ENCODE data around the gene FBXL7. TPM values are rescaled to one million over a fixed set of nuclear protein-coding genes. Genes with fewer than 3 reads are reported as not detected.

Gene FBXL7
- total and polyA plus RNA-seq, 3 experiments from 2014 or later, result not detected

- Histone ChIP-seq H3K4me3 (ENCODE audit: low read length) (no peak overlapping the region), H3K27ac (ENCODE audit: low read depth, low read length) (no peak overlapping the region), H3K4me1 (ENCODE audit: insufficient read depth, low read length) (no peaks in the 10 kb centered on the region), H3K9me3 (ENCODE audit: low read length) (no peaks in the 10 kb centered on the region), H3K27me3 (ENCODE audit: insufficient read depth, low read length, poor library complexity, severe bottlenecking) (no peaks in the 10 kb centered on the region), H3K36me3 (ENCODE audit: insufficient read depth, low read length) (no peaks in the 10 kb centered on the region)
- Mint-ChIP-seq H3K9me3 (peaks cover 3 to 10% (median 4%) of the 10 kb centered on the region in 5 donors), H3K36me3 (no peaks in the 10 kb centered on the region), H3K4me3 (no peak overlapping the region), H3K4me1 (no peaks in the 10 kb centered on the region), H3K27ac (no peak overlapping the region), H3K27me3 (no peaks in the 10 kb centered on the region)
- ChIA-PET CTCF (no interaction called here), POLR2A (no interaction called here)
- DNase-seq, result no peak
These were observed 306.6 kb downstream of the FBXL7 start for GRCh38 chr5:15806613-15807012.

- Mint-ChIP-seq H3K4me1 (no peaks in the 10 kb centered on the region), H3K4me3 (no peak overlapping the region), H3K36me3 (no peaks in the 10 kb centered on the region), H3K27ac (no peak overlapping the region), H3K27me3 (no peaks in the 10 kb centered on the region), H3K9me3 (peaks cover 4 to 10% (median 6%) of the 10 kb centered on the region in 5 donors)
- ChIA-PET CTCF (no interaction called here), POLR2A (no interaction called here)
- Histone ChIP-seq H3K4me3 (ENCODE audit: low read length) (no peak overlapping the region), H3K36me3 (ENCODE audit: insufficient read depth, low read length) (no peaks in the 10 kb centered on the region), H3K27ac (ENCODE audit: low read depth, low read length) (no peak overlapping the region), H3K9me3 (ENCODE audit: low read length) (no peaks in the 10 kb centered on the region), H3K27me3 (ENCODE audit: insufficient read depth, low read length, poor library complexity, severe bottlenecking) (no peaks in the 10 kb centered on the region), H3K4me1 (ENCODE audit: insufficient read depth, low read length) (no peaks in the 10 kb centered on the region)
- DNase-seq, result no peak
These were observed 307.3 kb downstream of the FBXL7 start for GRCh38 chr5:15807248-15807647.

DNA sequence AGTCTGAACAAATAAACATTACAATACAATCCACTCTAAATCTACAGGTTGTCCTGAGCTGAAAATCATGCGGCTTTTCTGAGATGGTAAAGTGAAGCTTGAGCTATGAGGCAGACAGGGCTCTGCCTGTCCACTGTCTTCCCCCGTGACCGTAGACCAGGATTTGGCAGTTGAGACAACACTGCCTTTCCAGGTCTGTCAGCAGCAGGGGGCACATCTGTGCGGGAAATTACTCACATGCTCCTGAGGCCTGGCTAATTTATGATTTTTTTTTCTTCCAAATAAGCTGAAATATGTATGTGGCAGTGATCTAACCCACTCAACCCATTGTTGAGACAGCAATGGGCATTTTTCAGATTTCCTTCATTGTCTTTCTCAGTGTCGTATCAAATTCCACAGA lies 307.9 kb downstream of the FBXL7 start:
- no peak overlapping the region for H3K4me3 Mint-ChIP-seq
- Histone ChIP-seq H3K9me3 (ENCODE audit: low read length) (no peaks in the 10 kb centered on the region), H3K27me3 (ENCODE audit: insufficient read depth, low read length, poor library complexity, severe bottlenecking) (no peaks in the 10 kb centered on the region), H3K4me1 (ENCODE audit: insufficient read depth, low read length) (no peaks in the 10 kb centered on the region), H3K36me3 (ENCODE audit: insufficient read depth, low read length) (no peaks in the 10 kb centered on the region), H3K27ac (ENCODE audit: low read depth, low read length) (no peak overlapping the region), H3K4me3 (ENCODE audit: low read length) (no peak overlapping the region)
- CTCF ChIA-PET, result no interaction called here
- no peak overlapping the region for H3K27ac Mint-ChIP-seq
- H3K9me3 Mint-ChIP-seq, result peaks cover 4 to 11% (median 9%) of the 10 kb centered on the region in 5 donors
- no peaks in the 10 kb centered on the region for H3K36me3 Mint-ChIP-seq
- POLR2A ChIA-PET, result no interaction called here
- H3K4me1 Mint-ChIP-seq, result no peaks in the 10 kb centered on the region
- DNase-seq, result no peak
- no peaks in the 10 kb centered on the region for H3K27me3 Mint-ChIP-seq

GRCh38 chr5:15808577-15808976 lies 308.6 kb downstream of the FBXL7 start:
- Histone ChIP-seq H3K4me1 (ENCODE audit: insufficient read depth, low read length) (no peaks in the 10 kb centered on the region), H3K27me3 (ENCODE audit: insufficient read depth, low read length, poor library complexity, severe bottlenecking) (no peaks in the 10 kb centered on the region), H3K36me3 (ENCODE audit: insufficient read depth, low read length) (no peaks in the 10 kb centered on the region), H3K27ac (ENCODE audit: low read depth, low read length) (no peak overlapping the region), H3K4me3 (ENCODE audit: low read length) (no peak overlapping the region), H3K9me3 (ENCODE audit: low read length) (no peaks in the 10 kb centered on the region)
- CTCF ChIA-PET, result no interaction called here
- H3K9me3 Mint-ChIP-seq, result peaks cover 4 to 11% (median 10%) of the 10 kb centered on the region in 5 donors
- H3K27me3 Mint-ChIP-seq, result no peaks in the 10 kb centered on the region
- no peak overlapping the region for H3K27ac Mint-ChIP-seq
- DNase-seq, result no peak
- H3K36me3 Mint-ChIP-seq, result no peaks in the 10 kb centered on the region
- H3K4me1 Mint-ChIP-seq, result no peaks in the 10 kb centered on the region
- POLR2A ChIA-PET, result no interaction called here
- H3K4me3 Mint-ChIP-seq, result no peak overlapping the region

GRCh38 chr5:15819617-15820016 lies 319.6 kb downstream of the FBXL7 start:
- Mint-ChIP-seq H3K27me3 (peaks cover 0 to 4% of the 10 kb centered on the region in 2 donors), H3K4me3 (no peak overlapping the region), H3K36me3 (no peaks in the 10 kb centered on the region), H3K4me1 (no peaks in the 10 kb centered on the region), H3K9me3 (peaks cover 5 to 18% (median 6%) of the 10 kb centered on the region in 5 donors), H3K27ac (no peak overlapping the region)
- POLR2A ChIA-PET, result no interaction called here
- H3K9me3 ChIP-seq (ENCODE audit: low read length), result no peaks in the 10 kb centered on the region
- no peak overlapping the region for H3K4me3 ChIP-seq (ENCODE audit: low read length)
- CTCF ChIA-PET, result no interaction called here
- H3K4me1 ChIP-seq (ENCODE audit: insufficient read depth, low read length), result no peaks in the 10 kb centered on the region
- no peaks in the 10 kb centered on the region for H3K27me3 ChIP-seq (ENCODE audit: insufficient read depth, low read length, poor library complexity, severe bottlenecking)
- no peak for DNase-seq
- H3K36me3 ChIP-seq (ENCODE audit: insufficient read depth, low read length), result no peaks in the 10 kb centered on the region
- no peak overlapping the region for H3K27ac ChIP-seq (ENCODE audit: low read depth, low read length)

DNA sequence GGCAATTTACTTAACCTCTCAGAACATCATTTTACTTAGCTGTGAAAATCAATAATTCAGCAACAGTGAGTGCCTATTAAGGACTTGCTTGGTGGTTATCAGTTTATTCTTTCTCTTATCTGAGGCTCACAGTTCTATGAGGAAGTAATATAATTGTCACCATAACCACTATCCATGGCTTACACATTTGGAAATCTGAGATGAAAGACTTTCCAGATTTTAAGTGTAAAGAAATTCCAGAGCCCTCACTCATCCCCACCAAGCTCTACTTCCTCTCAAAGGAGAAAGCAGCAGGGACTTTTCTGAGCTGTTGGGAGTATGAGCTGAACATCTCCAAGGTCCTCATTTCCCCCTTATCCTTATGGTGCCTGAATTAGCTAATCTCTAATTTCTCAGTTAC lies 321.5 kb downstream of the FBXL7 start:
- ChIA-PET POLR2A (no interaction called here), CTCF (no interaction called here)
- no peaks in the 10 kb centered on the region for H3K4me1 ChIP-seq (ENCODE audit: insufficient read depth, low read length)

DNA sequence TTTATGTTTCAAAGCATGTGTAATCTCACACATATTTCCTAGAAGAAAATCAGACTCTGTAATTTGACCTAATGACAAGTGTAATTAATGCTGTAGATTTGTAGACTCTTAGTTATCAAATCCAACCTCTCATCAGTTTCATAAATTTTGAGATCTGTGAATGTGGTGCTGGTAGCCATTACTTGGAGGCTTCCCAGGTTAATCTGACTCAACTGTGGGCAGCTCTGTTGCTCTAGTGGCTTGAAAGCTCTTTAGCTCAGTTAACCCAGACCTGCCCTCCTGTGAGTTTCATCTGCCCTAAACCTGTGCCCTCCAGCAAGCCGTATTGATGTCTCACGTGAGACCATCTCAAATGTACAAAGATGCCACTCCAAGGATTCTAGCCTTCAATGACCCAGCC lies 323.4 kb downstream of the FBXL7 start:
- no peaks in the 10 kb centered on the region for H3K9me3 ChIP-seq (ENCODE audit: low read length)
- H3K4me3 Mint-ChIP-seq, result no peak overlapping the region
- no peaks in the 10 kb centered on the region for H3K36me3 ChIP-seq (ENCODE audit: insufficient read depth, low read length)
- H3K4me1 Mint-ChIP-seq, result no peaks in the 10 kb centered on the region
- H3K4me3 ChIP-seq (ENCODE audit: low read length), result no peak overlapping the region
- ChIA-PET POLR2A (no interaction called here), CTCF (no interaction called here)
- DNase-seq, result no peak
- H3K27me3 ChIP-seq (ENCODE audit: insufficient read depth, low read length, poor library complexity, severe bottlenecking), result no peaks in the 10 kb centered on the region
- no peak overlapping the region for H3K27ac ChIP-seq (ENCODE audit: low read depth, low read length)
- H3K4me1 ChIP-seq (ENCODE audit: insufficient read depth, low read length), result no peaks in the 10 kb centered on the region
- H3K27ac Mint-ChIP-seq, result no peak overlapping the region
- no peaks in the 10 kb centered on the region for H3K27me3 Mint-ChIP-seq
- no peaks in the 10 kb centered on the region for H3K36me3 Mint-ChIP-seq
- H3K9me3 Mint-ChIP-seq, result peaks cover 2 to 26% (median 11%) of the 10 kb centered on the region in 5 donors

More for the DNA sequence above, 321.5 kb downstream of the FBXL7 start:
- H3K4me1 Mint-ChIP-seq, result no peaks in the 10 kb centered on the region
- H3K36me3 Mint-ChIP-seq, result no peaks in the 10 kb centered on the region
- no peak overlapping the region for H3K27ac Mint-ChIP-seq
- H3K4me3 ChIP-seq (ENCODE audit: low read length), result no peak overlapping the region
- H3K36me3 ChIP-seq (ENCODE audit: insufficient read depth, low read length), result no peaks in the 10 kb centered on the region
- H3K4me3 Mint-ChIP-seq, result no peak overlapping the region
- H3K27me3 ChIP-seq (ENCODE audit: insufficient read depth, low read length, poor library complexity, severe bottlenecking), result no peaks in the 10 kb centered on the region
- H3K9me3 Mint-ChIP-seq, result peaks cover 0 to 22% (median 5%) of the 10 kb centered on the region in 5 donors
- no peak for DNase-seq
- no peak overlapping the region for H3K27ac ChIP-seq (ENCODE audit: low read depth, low read length)
- peaks cover 0 to 2% of the 10 kb centered on the region in 2 donors for H3K27me3 Mint-ChIP-seq
- no peaks in the 10 kb centered on the region for H3K9me3 ChIP-seq (ENCODE audit: low read length)

DNA sequence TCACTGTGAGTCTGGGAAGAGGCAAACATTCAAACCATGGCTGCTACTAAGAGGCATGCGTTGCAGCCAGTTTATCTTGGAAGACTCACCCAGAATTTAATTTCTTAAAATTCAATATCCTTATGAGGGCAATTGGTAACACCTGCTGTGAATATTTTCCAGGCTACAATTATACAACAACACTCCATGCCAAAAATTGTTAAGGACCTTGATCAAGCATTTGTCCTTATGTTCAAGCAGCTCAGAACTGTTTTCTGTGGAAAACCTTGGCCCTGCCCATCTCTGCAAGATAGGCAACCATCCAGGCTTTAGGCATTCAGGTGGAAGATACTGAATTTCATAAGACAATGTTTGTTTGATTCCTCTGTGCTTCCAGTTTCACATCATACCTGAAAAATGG lies 327.8 kb downstream of the FBXL7 start:
- no peak for DNase-seq
- Mint-ChIP-seq H3K4me3 (no peak overlapping the region), H3K27me3 (no peaks in the 10 kb centered on the region), H3K9me3 (peaks cover 2 to 16% (median 11%) of the 10 kb centered on the region in 5 donors), H3K36me3 (no peaks in the 10 kb centered on the region), H3K4me1 (no peaks in the 10 kb centered on the region), H3K27ac (no peak overlapping the region)
- ChIA-PET CTCF (no interaction called here), POLR2A (no interaction called here)
- Histone ChIP-seq H3K9me3 (ENCODE audit: low read length) (no peaks in the 10 kb centered on the region), H3K27me3 (ENCODE audit: insufficient read depth, low read length, poor library complexity, severe bottlenecking) (no peaks in the 10 kb centered on the region), H3K36me3 (ENCODE audit: insufficient read depth, low read length) (no peaks in the 10 kb centered on the region), H3K4me3 (ENCODE audit: low read length) (no peak overlapping the region), H3K27ac (ENCODE audit: low read depth, low read length) (no peak overlapping the region), H3K4me1 (ENCODE audit: insufficient read depth, low read length) (no peaks in the 10 kb centered on the region)

DNA sequence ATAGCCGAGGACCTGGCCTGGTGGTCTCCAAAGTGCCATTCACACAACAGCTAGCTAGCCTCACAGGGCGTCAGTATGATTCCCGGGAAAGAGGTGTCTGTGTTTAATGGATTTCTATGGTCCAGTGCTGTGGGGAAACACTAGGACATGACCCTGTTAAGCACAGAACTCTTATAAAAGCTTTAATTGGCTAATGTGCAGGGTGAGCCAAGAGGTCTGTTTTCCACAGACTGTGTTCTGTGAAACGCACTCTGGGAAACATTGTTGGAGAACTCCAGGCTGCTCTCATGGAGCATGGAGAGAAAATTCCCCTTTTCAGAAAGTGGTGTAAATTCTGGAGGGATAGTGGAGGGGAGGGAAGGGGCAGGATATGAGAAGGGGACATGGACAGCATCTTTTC lies 331.4 kb downstream of the FBXL7 start:
- no peak for DNase-seq
- ChIA-PET POLR2A (no interaction called here), CTCF (no interaction called here)
- H3K4me1 ChIP-seq (ENCODE audit: insufficient read depth, low read length), result no peaks in the 10 kb centered on the region
- no peaks in the 10 kb centered on the region for H3K27me3 ChIP-seq (ENCODE audit: insufficient read depth, low read length, poor library complexity, severe bottlenecking)
- H3K36me3 ChIP-seq (ENCODE audit: insufficient read depth, low read length), result no peaks in the 10 kb centered on the region
- H3K9me3 Mint-ChIP-seq, result peaks cover 2 to 14% (median 7%) of the 10 kb centered on the region in 5 donors
- H3K4me3 Mint-ChIP-seq, result no peak overlapping the region
- H3K9me3 ChIP-seq (ENCODE audit: low read length), result no peaks in the 10 kb centered on the region
- H3K4me1 Mint-ChIP-seq, result no peaks in the 10 kb centered on the region
- H3K27ac Mint-ChIP-seq, result no peak overlapping the region
- H3K27ac ChIP-seq (ENCODE audit: low read depth, low read length), result no peak overlapping the region
- no peaks in the 10 kb centered on the region for H3K27me3 Mint-ChIP-seq
- no peak overlapping the region for H3K4me3 ChIP-seq (ENCODE audit: low read length)
- H3K36me3 Mint-ChIP-seq, result no peaks in the 10 kb centered on the region
